Fibroblast of gingiva (primary cell): ENCODE data around the gene CCL5.
A peak's percentile ranks its signal among the peaks of the same experiment; 100 is the strongest.

ENCODE experiments used
- DNase-seq: peaks from one replicate; pipeline ENCODE4 v3.0.0-alpha.2; 2011; ENCODE audit warnings: low read depth

CCL5 gene

GRCh38 chr17:35879773-35880654, at the start of gene CCL5:
Gene CCL5, minus strand, starts transcription at chr17:35880360.
- DNase-seq, result no peak

GRCh38 chr17:35927714-35928113, 47.6 kb upstream of the CCL5 start:
- DNase-seq, result no peak

- no peak for DNase-seq
Measured at GRCh38 chr17:35923609-35924114, 43.5 kb upstream of the CCL5 start.

- no peak for DNase-seq
Measured at GRCh38 chr17:35920229-35920628, 40.1 kb upstream of the CCL5 start.

GRCh38 chr17:35918665-35919064, 38.5 kb upstream of the CCL5 start:
- no peak for DNase-seq

GRCh38 chr17:35917519-35918213, 37.5 kb upstream of the CCL5 start:
- DNase-seq, result no peak

GRCh38 chr17:35915153-35915964, 35.2 kb upstream of the CCL5 start:
- no peak for DNase-seq

- no peak for DNase-seq
Measured at GRCh38 chr17:35914354-35914753, 34.2 kb upstream of the CCL5 start.

GRCh38 chr17:35913609-35914008, 33.4 kb upstream of the CCL5 start:
- DNase-seq, result no peak

GRCh38 chr17:35912942-35913341, 32.8 kb upstream of the CCL5 start:
- no peak for DNase-seq

- DNase-seq, result no peak
Measured at GRCh38 chr17:35912339-35912912, 32.3 kb upstream of the CCL5 start.

GRCh38 chr17:35909408-35909807, 29.2 kb upstream of the CCL5 start:
- no peak for DNase-seq

GRCh38 chr17:35907691-35908090, 27.5 kb upstream of the CCL5 start:
- DNase-seq, result no peak

- no peak for DNase-seq
Measured at GRCh38 chr17:35906926-35907637, 26.9 kb upstream of the CCL5 start.

GRCh38 chr17:35906191-35906925, 26.2 kb upstream of the CCL5 start:
- peak; percentile 20 for DNase-seq

- no peak for DNase-seq
Measured at GRCh38 chr17:35903451-35903850, 23.3 kb upstream of the CCL5 start.

GRCh38 chr17:35901631-35902175, 21.5 kb upstream of the CCL5 start:
- DNase-seq, result no peak

- no peak for DNase-seq
Measured at GRCh38 chr17:35900708-35901480, 20.7 kb upstream of the CCL5 start.

GRCh38 chr17:35900280-35900679, 20.1 kb upstream of the CCL5 start:
- DNase-seq, result no peak
